LNCAP (cell line): Measurements from ENCODE around the gene C1QTNF9.

Experiments used
- TF ChIP-seq, protein P1 (sequence below): fragments of 450-650 bp; IDR thresholded peaks from 2 replicates; pipeline ENCODE4 v1.5.1; 2017; ENCODE audit warnings: mild to moderate bottlenecking

Gene C1QTNF9

DNA sequence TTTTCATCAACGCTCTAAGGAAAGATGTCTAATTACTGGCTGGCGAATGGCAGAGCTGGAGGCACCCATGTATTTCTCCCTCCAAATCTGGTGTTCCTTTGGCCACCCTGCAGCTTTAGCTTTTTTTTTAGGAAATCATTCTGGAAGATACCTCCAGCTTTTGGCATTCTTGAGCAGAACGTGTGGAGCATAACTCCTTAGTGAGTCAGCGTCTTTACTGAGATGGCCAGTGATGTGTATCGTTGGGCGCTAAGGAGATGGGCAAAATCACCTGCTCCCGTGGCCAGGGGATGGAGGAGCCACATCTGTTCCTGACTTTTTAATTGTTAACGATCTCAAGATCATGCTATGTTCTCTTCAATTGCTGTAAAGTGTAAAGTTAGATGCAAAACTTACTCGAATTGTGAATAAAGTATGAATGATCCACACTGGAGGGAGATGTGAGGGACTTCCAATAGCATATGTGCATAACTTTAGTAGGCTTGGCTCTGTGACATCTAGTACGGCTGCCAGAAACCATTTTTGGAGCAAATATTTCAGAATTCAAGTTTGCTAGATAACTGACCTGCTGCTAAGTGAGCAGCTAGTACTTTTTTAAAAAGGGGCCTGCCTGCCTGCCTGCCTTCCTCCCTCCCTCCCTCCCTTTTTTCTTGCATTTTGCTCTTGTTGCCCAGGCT, 24.4 kb upstream of the C1QTNF9 start:
- TF ChIP-seq, protein P1, sequence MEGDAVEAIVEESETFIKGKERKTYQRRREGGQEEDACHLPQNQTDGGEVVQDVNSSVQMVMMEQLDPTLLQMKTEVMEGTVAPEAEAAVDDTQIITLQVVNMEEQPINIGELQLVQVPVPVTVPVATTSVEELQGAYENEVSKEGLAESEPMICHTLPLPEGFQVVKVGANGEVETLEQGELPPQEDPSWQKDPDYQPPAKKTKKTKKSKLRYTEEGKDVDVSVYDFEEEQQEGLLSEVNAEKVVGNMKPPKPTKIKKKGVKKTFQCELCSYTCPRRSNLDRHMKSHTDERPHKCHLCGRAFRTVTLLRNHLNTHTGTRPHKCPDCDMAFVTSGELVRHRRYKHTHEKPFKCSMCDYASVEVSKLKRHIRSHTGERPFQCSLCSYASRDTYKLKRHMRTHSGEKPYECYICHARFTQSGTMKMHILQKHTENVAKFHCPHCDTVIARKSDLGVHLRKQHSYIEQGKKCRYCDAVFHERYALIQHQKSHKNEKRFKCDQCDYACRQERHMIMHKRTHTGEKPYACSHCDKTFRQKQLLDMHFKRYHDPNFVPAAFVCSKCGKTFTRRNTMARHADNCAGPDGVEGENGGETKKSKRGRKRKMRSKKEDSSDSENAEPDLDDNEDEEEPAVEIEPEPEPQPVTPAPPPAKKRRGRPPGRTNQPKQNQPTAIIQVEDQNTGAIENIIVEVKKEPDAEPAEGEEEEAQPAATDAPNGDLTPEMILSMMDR: no peak

DNA sequence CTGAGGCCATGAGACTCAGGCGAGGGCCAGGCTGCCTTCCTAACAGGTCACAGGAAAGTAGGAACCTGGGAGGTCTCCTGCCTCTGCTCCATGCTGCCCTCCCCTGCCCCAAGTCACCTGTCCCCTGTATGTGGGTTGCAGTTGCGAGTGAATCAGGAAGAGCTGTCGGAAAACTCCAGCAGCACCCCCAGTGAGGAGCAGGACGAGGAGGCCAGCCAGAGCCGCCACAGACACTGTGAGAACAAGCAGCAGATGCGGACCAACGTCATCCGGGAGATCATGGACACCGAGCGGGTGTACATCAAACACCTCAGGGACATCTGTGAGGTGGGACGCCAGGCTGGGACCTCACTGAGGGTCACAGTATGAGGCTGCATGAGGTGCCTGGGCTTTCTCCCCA, 22.8 kb upstream of the C1QTNF9 start:
- TF ChIP-seq, protein P1: no peak

DNA sequence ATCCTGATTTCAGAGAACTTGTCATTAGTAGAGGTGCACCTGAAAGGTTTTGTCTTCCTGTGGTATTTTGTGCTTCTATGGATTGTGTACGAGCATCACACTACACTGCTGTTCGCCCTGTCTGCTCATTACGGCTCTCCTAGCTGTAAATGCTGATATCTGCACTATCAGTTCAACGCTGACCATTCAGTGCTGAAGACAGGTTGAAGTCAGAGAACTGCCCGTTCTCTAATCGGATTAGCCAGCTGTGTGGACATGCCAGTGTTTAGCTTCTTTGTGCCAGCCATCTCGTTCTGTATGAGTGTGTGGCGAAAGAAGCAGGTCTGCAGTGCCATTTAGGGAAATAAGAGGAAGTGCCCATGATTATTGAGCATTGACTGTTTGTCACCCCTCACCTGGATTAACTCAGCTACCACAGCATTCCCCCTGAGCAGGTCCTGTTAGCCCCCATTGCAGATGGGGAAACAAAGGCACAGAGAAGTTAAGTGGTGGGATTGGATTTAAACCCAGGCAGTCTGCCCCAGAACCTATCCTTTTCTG, 21.6 kb upstream of the C1QTNF9 start:
- TF ChIP-seq, protein P1: no peak

DNA sequence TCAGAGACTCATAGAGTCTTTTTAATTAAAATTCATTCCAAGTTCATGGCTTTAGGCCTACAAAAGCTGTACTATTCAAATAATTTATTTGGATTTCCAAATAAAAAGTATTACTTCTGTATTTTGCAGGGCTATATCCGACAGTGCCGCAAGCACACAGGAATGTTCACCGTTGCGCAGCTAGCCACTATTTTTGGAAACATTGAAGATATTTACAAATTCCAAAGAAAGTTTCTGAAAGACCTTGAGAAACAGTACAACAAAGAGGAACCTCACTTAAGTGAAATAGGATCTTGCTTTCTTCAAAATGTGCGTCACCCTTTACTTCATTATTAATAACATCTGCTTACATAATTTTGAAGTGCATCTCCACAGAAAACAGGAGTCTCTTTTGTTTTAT, 20.5 kb upstream of the C1QTNF9 start:
- TF ChIP-seq, protein P1: no peak

DNA sequence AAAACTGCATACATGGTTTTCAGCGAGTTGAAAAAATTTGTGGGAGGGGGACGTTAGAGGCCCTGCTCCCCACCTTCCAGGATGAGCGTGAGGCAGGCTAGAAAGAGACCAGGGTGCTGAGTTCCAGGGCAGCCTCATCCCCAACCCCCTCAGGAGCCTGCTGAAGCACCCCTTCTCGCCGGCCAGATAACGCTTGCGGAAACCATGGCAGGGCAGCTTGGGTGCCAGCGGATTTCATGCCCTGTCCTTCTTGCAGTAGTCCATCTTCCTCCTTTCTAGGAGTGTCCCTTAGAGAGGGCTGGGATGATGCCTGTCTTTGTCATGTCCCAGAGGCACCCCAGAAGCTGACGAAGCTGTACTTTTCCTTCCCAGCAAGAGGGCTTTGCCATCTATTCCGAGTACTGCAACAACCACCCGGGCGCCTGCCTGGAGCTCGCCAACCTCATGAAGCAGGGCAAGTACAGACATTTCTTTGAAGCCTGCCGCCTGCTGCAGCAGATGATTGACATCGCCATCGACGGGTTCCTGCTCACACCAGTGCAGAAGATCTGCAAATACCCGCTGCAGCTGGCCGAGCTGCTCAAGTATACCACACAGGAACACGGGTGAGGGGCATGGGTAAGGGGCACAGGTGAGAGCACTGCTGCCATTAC, 19.0 kb upstream of the C1QTNF9 start:
- TF ChIP-seq, protein P1: no peak

DNA sequence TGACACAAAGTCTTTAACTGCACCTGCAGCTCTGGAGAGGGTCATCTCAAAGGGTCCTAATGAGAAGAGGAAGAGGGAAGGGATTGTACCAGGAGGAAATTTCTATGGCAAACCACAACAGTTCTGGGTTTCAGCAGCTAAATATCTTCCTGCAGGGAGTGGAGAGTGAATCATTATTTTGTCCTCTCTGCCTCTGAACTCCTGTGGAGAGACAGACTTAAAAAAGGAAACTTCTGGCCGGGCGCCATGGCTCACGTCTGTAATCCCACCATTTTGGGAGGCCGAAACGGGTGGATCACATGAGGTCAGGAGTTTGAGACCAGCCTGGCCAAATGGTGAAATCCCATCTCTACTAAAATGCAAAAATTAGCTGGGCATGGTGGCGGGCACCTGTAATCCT, 16.9 kb upstream of the C1QTNF9 start:
- TF ChIP-seq, protein P1: no peak

DNA sequence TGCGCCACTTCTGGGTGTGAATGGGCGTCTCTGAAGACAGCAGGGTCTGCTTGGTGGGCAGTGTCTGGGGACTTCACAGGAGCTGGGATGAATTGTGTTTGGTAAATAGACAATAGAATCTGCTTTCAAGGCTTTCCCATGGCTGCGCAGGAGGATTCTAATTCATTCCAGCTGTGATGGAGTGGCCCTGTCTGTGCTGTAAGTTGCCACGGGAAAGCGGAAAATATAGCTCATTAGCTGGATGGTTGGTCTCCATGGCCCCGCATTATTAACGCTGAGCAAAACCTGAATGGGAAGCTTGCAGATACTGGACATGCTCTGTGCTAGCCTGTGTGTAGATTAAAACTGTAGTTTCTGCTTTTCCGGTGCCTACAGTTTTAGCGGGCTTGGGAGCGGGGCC, 15.6 kb upstream of the C1QTNF9 start:
- TF ChIP-seq, protein P1: no peak
